COR-L47 (cell line): ENCODE measurements around the gene FAM107A.

ENCODE experiments used
- DNase-seq: peaks from one replicate; lab custom pipeline; 2025; lab: John Stamatoyannopoulos, UW

FAM107A gene

GRCh38 chr3:58566398-58567250 lies 10.6 kb downstream of the FAM107A start:
- no peak for DNase-seq

- no peak for DNase-seq
Measured at GRCh38 chr3:58565621-58566397, 11.4 kb downstream of the FAM107A start.

- no peak for DNase-seq
Measured at GRCh38 chr3:58564456-58565160, 12.6 kb downstream of the FAM107A start.

- DNase-seq = no peak
Measured at GRCh38 chr3:58564054-58564453, 13.1 kb downstream of the FAM107A start.

- DNase-seq = no peak
Measured at GRCh38 chr3:58563386-58564035, 13.7 kb downstream of the FAM107A start.

GRCh38 chr3:58562498-58562897 lies 14.7 kb downstream of the FAM107A start:
- no peak for DNase-seq

GRCh38 chr3:58560771-58561311 lies 16.4 kb downstream of the FAM107A start:
- DNase-seq = no peak

- no peak for DNase-seq
Measured at GRCh38 chr3:58559586-58559985, 17.6 kb downstream of the FAM107A start.

- no peak for DNase-seq
Measured at GRCh38 chr3:58557491-58557890, 19.7 kb downstream of the FAM107A start.

- no peak for DNase-seq
Measured at GRCh38 chr3:58556761-58557221, 20.4 kb downstream of the FAM107A start.

GRCh38 chr3:58556001-58556400 lies 21.2 kb downstream of the FAM107A start:
- no peak for DNase-seq

GRCh38 chr3:58555203-58555602 lies 22.0 kb downstream of the FAM107A start:
- DNase-seq = no peak

GRCh38 chr3:58553003-58553402 lies 24.2 kb downstream of the FAM107A start:
- DNase-seq = no peak

- no peak for DNase-seq
Measured at GRCh38 chr3:58551636-58552180, 25.5 kb downstream of the FAM107A start.

- DNase-seq = no peak
Measured at GRCh38 chr3:58544541-58544940, 32.6 kb downstream of the FAM107A start.

- DNase-seq = no peak
Measured at GRCh38 chr3:58540176-58540858, 36.9 kb downstream of the FAM107A start.

GRCh38 chr3:58539626-58540025 lies 37.6 kb downstream of the FAM107A start:
- no peak for DNase-seq

GRCh38 chr3:58537412-58538301 lies 39.5 kb downstream of the FAM107A start:
- DNase-seq = no peak

GRCh38 chr3:58536501-58537411 lies 40.4 kb downstream of the FAM107A start, which contains the start of gene ACOX2:
Gene ACOX2, minus strand, starts transcription at chr3:58537190. Its CDS starts 2,084 bp downstream, at chr3:58535106.
- DNase-seq = no peak
